GM23338 (cell line): Measurements from ENCODE around the gene ACSF2. TPM values are rescaled to one million over a fixed set of nuclear protein-coding genes. Genes with fewer than 3 reads are reported as not detected.

ENCODE experiments used
- ATAC-seq: fragments of 200-7000 bp; cut with Tn5 transposase; 3 replicates; pipeline ENCODE4 v1.9.1; 2020
- DNase-seq: peaks from one replicate; pipeline ENCODE4 v3.0.0-alpha.2; 2015; ENCODE audit warnings: low spot score
- H2AFZ ChIP-seq: fragments of 200-600 bp; sonication (generic); 2 replicates; pipeline ENCODE4 v1.8.0; 2016; ENCODE audit warnings: antibody characterized with exemption, mild to moderate bottlenecking, moderate library complexity
- H3F3A ChIP-seq: fragments of 200-600 bp; sonication (generic); replicated peaks from 2 replicates; pipeline ENCODE4 v1.8.0; 2017; ENCODE audit warnings: antibody characterized with exemption, mixed run types, low read depth
- H3K27ac ChIP-seq: fragments of 200-600 bp; sonication (generic); 2 replicates; pipeline ENCODE4 v1.6.1; 2016; ENCODE audit warnings: low read depth
- H3K27me3 ChIP-seq: fragments of 200-600 bp; sonication (generic); 2 replicates; pipeline ENCODE4 v1.8.0; 2016; ENCODE audit warnings: mild to moderate bottlenecking, mixed run types, moderate library complexity; ENCODE audit not compliant: insufficient read depth
- H3K36me3 ChIP-seq: fragments of 200-600 bp; sonication (generic); 2 replicates; pipeline ENCODE4 v1.8.0; 2016; ENCODE audit warnings: mild to moderate bottlenecking; ENCODE audit not compliant: insufficient read depth
- H3K4me1 ChIP-seq: fragments of 200-600 bp; sonication (generic); 2 replicates; pipeline ENCODE4 v1.8.0; 2016; ENCODE audit warnings: mild to moderate bottlenecking, moderate library complexity; ENCODE audit not compliant: insufficient read depth
- H3K4me2 ChIP-seq: fragments of 200-600 bp; sonication (generic); 2 replicates; pipeline ENCODE4 v1.7.1; 2017; ENCODE audit warnings: mixed run types
- H3K4me3 ChIP-seq: fragments of 200-600 bp; sonication (generic); 2 replicates; pipeline ENCODE4 v1.6.1; 2016; ENCODE audit warnings: mixed run types
- H3K79me2 ChIP-seq: fragments of 200-600 bp; sonication (generic); replicated peaks from 2 replicates; pipeline ENCODE4 v1.8.0; 2017; ENCODE audit warnings: mild to moderate bottlenecking; ENCODE audit not compliant: insufficient read depth
- H3K9me2 ChIP-seq: fragments of 200-600 bp; sonication (generic); 2 replicates; pipeline ENCODE4 v1.8.0; 2017; ENCODE audit not compliant: insufficient read depth
- H4K20me1 ChIP-seq: fragments of 200-600 bp; sonication (generic); replicated peaks from 2 replicates; pipeline ENCODE4 v1.8.0; 2017; ENCODE audit warnings: mild to moderate bottlenecking; ENCODE audit not compliant: insufficient read depth
- H3K27ac Mint-ChIP-seq: 2 replicates; pipeline ENCODE4 v1.8.0; 2020; ENCODE audit warnings: inconsistent platforms, mild to moderate bottlenecking, moderate library complexity, mixed read lengths
- H3K27me3 Mint-ChIP-seq: 3 replicates; pipeline ENCODE4 v1.8.0; 2022; ENCODE audit warnings: low read depth, mild to moderate bottlenecking, moderate library complexity, mixed read lengths, inconsistent platforms; ENCODE audit not compliant: insufficient read depth, poor library complexity
- H3K36me3 Mint-ChIP-seq: 3 replicates; pipeline ENCODE4 v1.8.0; 2021; ENCODE audit warnings: low read depth, mild to moderate bottlenecking, inconsistent platforms, moderate library complexity, mixed read lengths
- H3K4me1 Mint-ChIP-seq: 3 replicates; pipeline ENCODE4 v1.8.0; 2020; ENCODE audit warnings: mild to moderate bottlenecking, inconsistent platforms, mixed read lengths
- H3K4me3 Mint-ChIP-seq: 3 replicates; pipeline ENCODE4 v1.8.0; 2021; ENCODE audit warnings: moderate library complexity, mild to moderate bottlenecking, inconsistent platforms, mixed read lengths
- H3K9me3 Mint-ChIP-seq: 3 replicates; pipeline ENCODE4 v1.8.0; 2020; ENCODE audit warnings: moderate library complexity, mild to moderate bottlenecking, inconsistent platforms, mixed read lengths
- CREB1 ChIP-seq: fragments of 250-450 bp; sonication (Bioruptor Pico); IDR thresholded peaks from 2 replicates; pipeline ENCODE4 v1.5.0; 2020; ENCODE audit warnings: low read depth, mild to moderate bottlenecking, moderate library complexity
- ETS1 ChIP-seq: IDR thresholded peaks from 2 replicates; pipeline ENCODE4 v1.6.1; 2016; ENCODE audit warnings: antibody characterized with exemption
- EZH2 ChIP-seq: fragments of 200-600 bp; sonication (generic); IDR thresholded peaks from one replicate; pipeline ENCODE4 v1.8.0; 2017; ENCODE audit warnings: antibody characterized with exemption, mild to moderate bottlenecking, low read depth; ENCODE audit not compliant: unreplicated experiment
- EZH2phosphoT487 ChIP-seq: fragments of 200-600 bp; sonication (generic); IDR thresholded peaks from one replicate; pipeline ENCODE4 v1.8.1; 2018; ENCODE audit warnings: antibody characterized with exemption; ENCODE audit not compliant: unreplicated experiment
- JUNB ChIP-seq: IDR thresholded peaks from one replicate; pipeline ENCODE4 v1.6.1; 2016; ENCODE audit warnings: antibody characterized with exemption; ENCODE audit not compliant: unreplicated experiment
- NANOG ChIP-seq: IDR thresholded peaks from 2 replicates; pipeline ENCODE4 v1.6.1; 2016; ENCODE audit warnings: antibody characterized with exemption, borderline replicate concordance
- POLR2AphosphoS5 ChIP-seq: IDR thresholded peaks from 2 replicates; pipeline ENCODE4 v1.6.1; 2016; ENCODE audit warnings: antibody characterized with exemption, low read depth
- STAT1 ChIP-seq: IDR thresholded peaks from one replicate; pipeline ENCODE4 v1.6.1; 2016; ENCODE audit warnings: antibody characterized with exemption; ENCODE audit not compliant: unreplicated experiment
- ZNF114 ChIP-seq: fragments of 250-450 bp; sonication (Bioruptor Pico); IDR thresholded peaks from 2 replicates; pipeline ENCODE4 v1.5.0; 2020; ENCODE audit warnings: mild to moderate bottlenecking, moderate library complexity
- ZNF331 ChIP-seq: fragments of 250-450 bp; sonication (Bioruptor Pico); IDR thresholded peaks from 2 replicates; pipeline ENCODE4 v1.5.0; 2020; ENCODE audit warnings: low read depth, mild to moderate bottlenecking, moderate library complexity
- polyA plus RNA-seq: library from polyadenylated mRNA; unstranded; fragments of >200 nt; fragmentation: Nextera tagmentation; extraction: Ambion mirVana; gene quantifications from 2 replicates; pipeline ENCODE4 v1.2.1, GENCODE V29; 2016
- total RNA-seq: library from RNA; depleted of rRNA; stranded (reverse); fragments of >200 nt; shearing (Covaris generic); gene quantifications from 2 replicates; pipeline ENCODE4 v1.2.3, GENCODE V29; 2014
- TF ChIP-seq, protein P1 (sequence below), 2 experiments: fragments of 200-600 bp in 1 of 2; sonication (generic) in 1 of 2; conservative IDR thresholded peaks; 2 replicates each; pipeline versions ENCODE4 v1.5.1 to v1.6.1; 2016 to 2017; ENCODE audit warnings: antibody characterized with exemption in 2 of 2, low read depth in 2 of 2, mild to moderate bottlenecking in 2 of 2, moderate library complexity in 1 of 2
- TF ChIP-seq, protein P2 (sequence below): IDR thresholded peaks from one replicate; pipeline ENCODE4 v1.6.1; 2018; ENCODE audit warnings: antibody characterized with exemption; ENCODE audit not compliant: unreplicated experiment

The ACSF2 gene
- total and polyA plus RNA-seq, 2 experiments from 2014 or later = 6.9 to 12.4 TPM

DNA sequence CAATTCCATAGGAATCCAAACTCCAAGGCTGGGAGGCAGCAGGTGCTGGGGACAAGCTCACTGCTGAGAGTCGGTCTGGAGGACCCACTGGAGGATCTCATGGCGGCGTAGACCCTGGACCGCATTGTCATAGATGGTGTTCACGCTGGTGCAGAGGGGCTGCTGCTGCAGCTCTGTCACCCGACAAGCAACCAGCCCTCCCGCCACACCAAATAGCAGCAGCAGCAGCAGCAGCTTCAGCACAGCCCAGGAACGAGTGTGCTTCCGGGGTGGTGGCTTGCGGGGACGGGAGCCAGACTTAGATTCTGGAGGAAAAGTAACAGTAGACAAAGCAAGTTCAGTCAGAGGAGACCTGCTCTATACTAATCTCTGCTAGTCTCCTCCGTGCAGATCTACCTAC, 43.1 kb upstream of the ACSF2 start:
- Histone ChIP-seq H2AFZ (no peak overlapping the region), H3K4me3 (no peak overlapping the region), H3K4me2 (no peak overlapping the region), H3K27ac (no peak overlapping the region), H3K9me2 (no peaks in the 10 kb centered on the region), H3K4me1 (no peaks in the 10 kb centered on the region), H3K79me2 (no peaks in the 10 kb centered on the region), H3F3A (0 out of 2 replicates have a peak, but pooled peaks cover 3% of the 10 kb centered on the region), H3K27me3 (no peaks in the 10 kb centered on the region), H3K36me3 (peaks cover 35% of the 10 kb centered on the region), H4K20me1 (peaks cover 7% of the 10 kb centered on the region; the same call in 1 of the 2 replicates)
- DNase-seq (no peak), ATAC-seq (no peak)
- Mint-ChIP-seq H3K4me1 (no peaks in the 10 kb centered on the region), H3K27me3 (peaks cover 9% of the 10 kb centered on the region), H3K9me3 (no peaks in the 10 kb centered on the region), H3K4me3 (no peak overlapping the region), H3K27ac (no peak overlapping the region), H3K36me3 (peaks cover 83% of the 10 kb centered on the region)
- TF ChIP-seq ZNF114 (CRISPR knock-in tag) = no peak
- TF ChIP-seq JUNB = no peak
- TF ChIP-seq STAT1 = no peak
- no peak for TF ChIP-seq EZH2
- no peak for TF ChIP-seq POLR2AphosphoS5
- no peak for TF ChIP-seq ETS1

- DNase-seq = no peak
- no peak overlapping the region for H2AFZ ChIP-seq
- Mint-ChIP-seq H3K4me1 (no peaks in the 10 kb centered on the region), H3K27me3 (peaks cover 5% of the 10 kb centered on the region), H3K36me3 (peaks cover 91% of the 10 kb centered on the region), H3K9me3 (no peaks in the 10 kb centered on the region), H3K4me3 (no peak overlapping the region), H3K27ac (no peak overlapping the region)
- H3K4me1 ChIP-seq = no peaks in the 10 kb centered on the region
- no peaks in the 10 kb centered on the region for H3K79me2 ChIP-seq
- H3K27ac ChIP-seq = no peak overlapping the region
- H4K20me1 ChIP-seq = peaks cover 10% of the 10 kb centered on the region; the same call in 1 of the 2 replicates
- no peak overlapping the region for H3K4me2 ChIP-seq
- no peaks in the 10 kb centered on the region for H3K9me2 ChIP-seq
- H3K4me3 ChIP-seq = no peak overlapping the region
- no peaks in the 10 kb centered on the region for H3K27me3 ChIP-seq
- H3K36me3 ChIP-seq = peaks cover 47% of the 10 kb centered on the region
- H3F3A ChIP-seq = 0 out of 2 replicates have a peak, but pooled peaks cover 3% of the 10 kb centered on the region
- ATAC-seq = no peak
- TF ChIP-seq EZH2phosphoT487 = no peak
- TF ChIP-seq CREB1 (CRISPR knock-in tag) = no peak
- TF ChIP-seq ZNF114 (CRISPR knock-in tag) = no peak
- no peak for TF ChIP-seq NANOG
- TF ChIP-seq JUNB = no peak
- TF ChIP-seq, protein P1, sequence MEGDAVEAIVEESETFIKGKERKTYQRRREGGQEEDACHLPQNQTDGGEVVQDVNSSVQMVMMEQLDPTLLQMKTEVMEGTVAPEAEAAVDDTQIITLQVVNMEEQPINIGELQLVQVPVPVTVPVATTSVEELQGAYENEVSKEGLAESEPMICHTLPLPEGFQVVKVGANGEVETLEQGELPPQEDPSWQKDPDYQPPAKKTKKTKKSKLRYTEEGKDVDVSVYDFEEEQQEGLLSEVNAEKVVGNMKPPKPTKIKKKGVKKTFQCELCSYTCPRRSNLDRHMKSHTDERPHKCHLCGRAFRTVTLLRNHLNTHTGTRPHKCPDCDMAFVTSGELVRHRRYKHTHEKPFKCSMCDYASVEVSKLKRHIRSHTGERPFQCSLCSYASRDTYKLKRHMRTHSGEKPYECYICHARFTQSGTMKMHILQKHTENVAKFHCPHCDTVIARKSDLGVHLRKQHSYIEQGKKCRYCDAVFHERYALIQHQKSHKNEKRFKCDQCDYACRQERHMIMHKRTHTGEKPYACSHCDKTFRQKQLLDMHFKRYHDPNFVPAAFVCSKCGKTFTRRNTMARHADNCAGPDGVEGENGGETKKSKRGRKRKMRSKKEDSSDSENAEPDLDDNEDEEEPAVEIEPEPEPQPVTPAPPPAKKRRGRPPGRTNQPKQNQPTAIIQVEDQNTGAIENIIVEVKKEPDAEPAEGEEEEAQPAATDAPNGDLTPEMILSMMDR (conservative IDR thresholded peaks at IDR 0.05; ENCODE audit: low read depth in 2 of 2) = no peak
- no peak for TF ChIP-seq STAT1
- TF ChIP-seq ETS1 = no peak
- no peak for TF ChIP-seq ZNF331
- TF ChIP-seq, protein P2, sequence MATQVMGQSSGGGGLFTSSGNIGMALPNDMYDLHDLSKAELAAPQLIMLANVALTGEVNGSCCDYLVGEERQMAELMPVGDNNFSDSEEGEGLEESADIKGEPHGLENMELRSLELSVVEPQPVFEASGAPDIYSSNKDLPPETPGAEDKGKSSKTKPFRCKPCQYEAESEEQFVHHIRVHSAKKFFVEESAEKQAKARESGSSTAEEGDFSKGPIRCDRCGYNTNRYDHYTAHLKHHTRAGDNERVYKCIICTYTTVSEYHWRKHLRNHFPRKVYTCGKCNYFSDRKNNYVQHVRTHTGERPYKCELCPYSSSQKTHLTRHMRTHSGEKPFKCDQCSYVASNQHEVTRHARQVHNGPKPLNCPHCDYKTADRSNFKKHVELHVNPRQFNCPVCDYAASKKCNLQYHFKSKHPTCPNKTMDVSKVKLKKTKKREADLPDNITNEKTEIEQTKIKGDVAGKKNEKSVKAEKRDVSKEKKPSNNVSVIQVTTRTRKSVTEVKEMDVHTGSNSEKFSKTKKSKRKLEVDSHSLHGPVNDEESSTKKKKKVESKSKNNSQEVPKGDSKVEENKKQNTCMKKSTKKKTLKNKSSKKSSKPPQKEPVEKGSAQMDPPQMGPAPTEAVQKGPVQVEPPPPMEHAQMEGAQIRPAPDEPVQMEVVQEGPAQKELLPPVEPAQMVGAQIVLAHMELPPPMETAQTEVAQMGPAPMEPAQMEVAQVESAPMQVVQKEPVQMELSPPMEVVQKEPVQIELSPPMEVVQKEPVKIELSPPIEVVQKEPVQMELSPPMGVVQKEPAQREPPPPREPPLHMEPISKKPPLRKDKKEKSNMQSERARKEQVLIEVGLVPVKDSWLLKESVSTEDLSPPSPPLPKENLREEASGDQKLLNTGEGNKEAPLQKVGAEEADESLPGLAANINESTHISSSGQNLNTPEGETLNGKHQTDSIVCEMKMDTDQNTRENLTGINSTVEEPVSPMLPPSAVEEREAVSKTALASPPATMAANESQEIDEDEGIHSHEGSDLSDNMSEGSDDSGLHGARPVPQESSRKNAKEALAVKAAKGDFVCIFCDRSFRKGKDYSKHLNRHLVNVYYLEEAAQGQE = no peak
- TF ChIP-seq POLR2AphosphoS5 = no peak
These were observed 39.5 kb upstream of the ACSF2 start for GRCh38 chr17:50386510-50386909.
